NCI-H748 treated with DMSO at 0.1 percent for 48 hours (cell line): Measurements from ENCODE around the gene DACT1.
"Not testable (repeated sequence)": the region's sequence is repeated elsewhere in the genome, so short reads cannot be mapped to it uniquely, and the experiment has no call there.

Experiments used
- DNase-seq: peaks from one replicate; lab custom pipeline; 2025; lab: John Stamatoyannopoulos, UW

DACT1 gene, protein sequence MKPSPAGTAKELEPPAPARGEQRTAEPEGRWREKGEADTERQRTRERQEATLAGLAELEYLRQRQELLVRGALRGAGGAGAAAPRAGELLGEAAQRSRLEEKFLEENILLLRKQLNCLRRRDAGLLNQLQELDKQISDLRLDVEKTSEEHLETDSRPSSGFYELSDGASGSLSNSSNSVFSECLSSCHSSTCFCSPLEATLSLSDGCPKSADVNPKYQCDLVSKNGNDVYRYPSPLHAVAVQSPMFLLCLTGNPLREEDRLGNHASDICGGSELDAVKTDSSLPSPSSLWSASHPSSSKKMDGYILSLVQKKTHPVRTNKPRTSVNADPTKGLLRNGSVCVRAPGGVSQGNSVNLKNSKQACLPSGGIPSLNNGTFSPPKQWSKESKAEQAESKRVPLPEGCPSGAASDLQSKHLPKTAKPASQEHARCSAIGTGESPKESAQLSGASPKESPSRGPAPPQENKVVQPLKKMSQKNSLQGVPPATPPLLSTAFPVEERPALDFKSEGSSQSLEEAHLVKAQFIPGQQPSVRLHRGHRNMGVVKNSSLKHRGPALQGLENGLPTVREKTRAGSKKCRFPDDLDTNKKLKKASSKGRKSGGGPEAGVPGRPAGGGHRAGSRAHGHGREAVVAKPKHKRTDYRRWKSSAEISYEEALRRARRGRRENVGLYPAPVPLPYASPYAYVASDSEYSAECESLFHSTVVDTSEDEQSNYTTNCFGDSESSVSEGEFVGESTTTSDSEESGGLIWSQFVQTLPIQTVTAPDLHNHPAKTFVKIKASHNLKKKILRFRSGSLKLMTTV

GRCh38 chr14:58637391-58638230, at the start of gene DACT1:
DACT1 (plus strand) TSS chr14:58637962; CDS start chr14:58638203, 241 bp downstream.
- DNase-seq, result peak; percentile 60

DNA sequence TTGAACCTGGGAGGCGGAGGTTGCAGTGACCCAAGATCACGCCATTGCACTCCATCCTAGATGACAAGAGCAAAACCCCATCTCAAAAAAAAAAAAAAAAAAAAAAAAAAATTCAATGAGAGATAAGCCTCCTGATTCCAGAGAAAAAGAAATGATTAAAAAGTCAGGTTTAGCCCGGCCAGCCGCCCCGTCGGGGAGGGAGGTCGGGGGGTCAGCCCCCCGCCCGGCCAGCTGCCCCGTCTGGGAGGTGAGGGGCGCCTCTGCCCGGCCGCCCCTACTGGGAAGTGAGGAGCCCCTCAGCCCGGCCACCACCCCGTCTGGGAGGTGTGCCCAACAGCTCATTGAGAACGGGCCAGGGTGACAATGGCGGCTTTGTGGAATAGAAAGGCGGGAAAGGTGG, 49.4 kb upstream of the DACT1 start:
- DNase-seq, result not testable (repeated sequence)

GRCh38 chr14:58593977-58594376, 43.8 kb upstream of the DACT1 start:
- DNase-seq, result no peak

GRCh38 chr14:58597041-58597440, 40.7 kb upstream of the DACT1 start:
- DNase-seq, result no peak

- DNase-seq, result no peak
These were observed 39.5 kb upstream of the DACT1 start for GRCh38 chr14:58598028-58598803.

GRCh38 chr14:58598804-58599525, 38.8 kb upstream of the DACT1 start:
- DNase-seq, result no peak

- no peak for DNase-seq
These were observed 38.1 kb upstream of the DACT1 start for GRCh38 chr14:58599707-58600106.

DNA sequence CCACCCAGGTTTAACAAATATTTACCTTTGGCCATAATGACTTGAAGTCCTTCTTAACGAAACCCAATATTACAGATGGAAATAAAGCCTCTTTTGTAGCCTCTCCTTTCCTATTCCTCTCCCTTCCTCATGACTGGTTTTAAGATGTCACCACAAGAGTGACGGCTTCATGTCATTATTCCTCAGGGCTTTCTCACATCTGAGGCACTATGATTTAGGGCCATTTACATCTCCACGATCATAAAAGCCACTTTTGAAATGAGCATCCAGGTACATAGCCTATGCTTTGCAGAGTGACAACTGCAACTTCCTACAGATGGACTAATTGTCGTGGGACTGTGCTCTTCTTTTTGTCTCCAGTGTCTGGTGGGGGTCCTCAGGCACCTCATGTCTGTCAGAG, 32.3 kb upstream of the DACT1 start:
- DNase-seq, result no peak

DNA sequence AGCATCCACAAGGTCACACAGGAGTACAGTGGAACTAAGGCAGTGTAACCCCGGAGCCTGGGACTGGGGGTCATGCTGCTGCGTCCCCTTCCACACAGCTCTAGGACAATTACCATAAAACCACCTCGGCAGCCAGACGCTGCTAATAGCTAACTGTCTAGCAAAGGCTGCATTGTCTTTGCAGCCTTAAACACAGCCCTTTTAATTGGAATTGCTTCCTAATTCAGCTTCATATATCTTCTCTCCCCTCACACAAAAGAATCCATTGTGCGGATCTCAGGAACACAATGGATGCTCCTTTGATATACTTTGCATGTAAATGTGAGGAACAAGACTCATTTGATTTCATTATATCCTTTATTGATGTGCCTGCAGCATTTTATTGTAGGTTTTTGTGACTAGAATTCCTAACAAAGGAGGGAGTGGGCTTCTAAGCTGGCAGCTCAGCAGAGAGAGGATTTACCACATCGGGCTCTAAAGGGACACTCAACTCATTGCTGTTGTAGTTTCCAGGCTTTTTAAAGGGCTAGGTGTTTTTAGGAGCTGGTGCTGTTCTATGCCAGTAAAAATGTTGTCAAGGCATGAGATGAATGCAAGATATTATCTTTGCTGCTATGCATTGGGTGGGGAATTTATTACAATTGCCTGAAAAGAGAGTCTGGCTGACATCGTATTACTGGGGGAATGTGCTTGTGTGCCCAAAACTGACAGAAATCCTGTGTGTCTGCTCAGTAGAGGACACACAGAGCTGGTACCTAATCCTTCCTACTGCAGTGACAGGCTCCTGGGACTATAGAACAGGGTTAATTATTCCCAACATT, 30.4 kb upstream of the DACT1 start:
- DNase-seq, result no peak

GRCh38 chr14:58607952-58608317, 29.8 kb upstream of the DACT1 start:
- DNase-seq, result no peak

DNA sequence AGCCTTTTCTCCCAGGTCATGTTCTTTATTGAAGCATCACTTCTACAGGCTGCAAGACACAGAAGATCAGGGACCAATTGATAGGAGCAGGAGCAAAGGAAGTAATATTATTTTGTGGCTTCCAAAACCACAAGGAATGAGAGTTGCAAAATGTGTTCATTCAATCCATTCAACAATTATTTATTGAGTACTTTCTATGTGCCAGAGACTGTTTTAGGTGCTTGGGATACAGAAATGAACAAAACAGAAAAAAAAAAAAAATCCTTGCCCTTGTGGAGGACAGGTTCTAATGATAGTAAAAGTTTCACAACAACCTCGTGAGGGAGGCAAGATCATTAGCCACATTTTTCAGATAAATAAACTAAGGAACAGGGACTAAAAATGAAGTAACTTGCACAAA, 20.1 kb upstream of the DACT1 start:
- no peak for DNase-seq

GRCh38 chr14:58620011-58620410, 17.8 kb upstream of the DACT1 start:
- DNase-seq, result no peak

DNA sequence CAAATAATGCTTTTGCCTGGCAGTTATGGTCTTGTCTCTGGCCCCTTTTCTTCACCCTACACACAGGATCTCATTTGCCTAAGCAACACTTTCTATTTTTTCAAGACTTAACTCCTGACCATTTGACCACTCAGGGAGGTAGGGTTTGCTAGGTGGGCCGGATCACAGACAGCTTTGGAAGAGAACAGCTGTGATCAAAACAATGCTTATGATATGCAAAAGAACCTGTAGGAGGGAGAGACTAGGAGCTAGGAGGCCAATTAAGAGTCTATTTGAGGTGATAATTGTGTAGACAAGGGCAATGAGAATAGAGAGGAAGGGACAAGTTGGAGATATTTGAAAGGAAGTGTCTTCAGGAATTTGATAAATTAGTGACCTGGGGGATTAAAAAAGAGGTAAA, 12.3 kb upstream of the DACT1 start:
- DNase-seq, result no peak

DNA sequence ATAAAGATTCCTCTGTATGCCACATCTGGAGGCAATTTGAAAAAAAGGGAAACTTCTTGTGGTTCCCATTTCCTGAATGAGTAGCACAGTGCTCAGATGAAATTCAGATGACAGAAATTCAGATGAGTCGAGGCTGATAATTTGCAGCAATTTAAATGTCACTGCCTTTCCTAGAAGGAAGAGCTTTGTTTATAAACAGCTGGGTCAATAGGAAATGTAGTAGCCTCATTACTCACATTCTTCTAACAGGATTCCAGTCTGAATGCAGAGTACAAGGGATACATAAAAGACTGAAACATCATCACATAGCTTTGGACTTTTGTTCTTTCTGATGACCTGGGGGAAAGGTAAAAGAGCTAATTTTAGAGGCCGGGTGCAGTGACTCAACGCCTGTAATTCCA, 11.3 kb upstream of the DACT1 start:
- no peak for DNase-seq

GRCh38 chr14:58628406-58628805, 9.4 kb upstream of the DACT1 start:
- DNase-seq, result no peak

GRCh38 chr14:58629281-58629680, 8.5 kb upstream of the DACT1 start:
- no peak for DNase-seq

DNA sequence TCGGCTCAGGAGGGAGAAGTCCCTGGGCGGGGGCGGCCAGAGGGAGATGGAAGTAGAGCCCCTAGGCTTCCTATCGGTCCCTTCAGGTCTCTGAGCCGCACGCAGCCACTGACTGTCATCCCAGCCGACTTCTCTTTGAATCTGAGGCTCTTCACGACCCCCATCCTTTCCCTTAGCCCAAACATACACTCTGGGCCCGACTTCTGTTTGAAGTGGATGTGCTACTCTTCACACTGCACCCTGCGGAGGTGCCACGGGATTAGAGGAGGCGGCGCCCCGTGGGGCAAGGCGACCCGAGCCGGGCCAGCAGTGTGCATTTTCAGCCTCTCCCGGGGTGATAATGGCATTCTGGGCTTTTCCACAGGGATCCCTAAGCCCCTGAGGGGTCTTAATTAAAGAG, 6.0 kb upstream of the DACT1 start:
- DNase-seq, result no peak

DNA sequence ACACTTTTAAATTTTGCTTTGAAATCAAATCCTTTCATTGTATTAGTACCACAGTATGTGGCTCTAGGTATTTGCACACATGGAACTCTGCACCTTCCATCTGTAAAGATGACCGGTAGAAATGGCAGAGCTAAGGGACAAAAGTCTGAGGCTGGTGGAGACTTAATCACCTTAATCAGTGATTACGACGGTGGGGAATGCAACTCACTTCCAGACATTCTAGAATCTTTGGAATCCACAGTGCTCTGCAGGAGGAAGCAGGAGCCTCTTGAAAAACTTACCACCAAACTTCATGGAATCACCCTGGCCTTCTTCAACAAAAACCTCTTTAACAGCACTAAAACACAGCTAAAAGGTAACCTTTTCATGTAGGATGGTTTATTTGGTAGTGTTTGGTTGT, 3.9 kb upstream of the DACT1 start:
- no peak for DNase-seq

DNA sequence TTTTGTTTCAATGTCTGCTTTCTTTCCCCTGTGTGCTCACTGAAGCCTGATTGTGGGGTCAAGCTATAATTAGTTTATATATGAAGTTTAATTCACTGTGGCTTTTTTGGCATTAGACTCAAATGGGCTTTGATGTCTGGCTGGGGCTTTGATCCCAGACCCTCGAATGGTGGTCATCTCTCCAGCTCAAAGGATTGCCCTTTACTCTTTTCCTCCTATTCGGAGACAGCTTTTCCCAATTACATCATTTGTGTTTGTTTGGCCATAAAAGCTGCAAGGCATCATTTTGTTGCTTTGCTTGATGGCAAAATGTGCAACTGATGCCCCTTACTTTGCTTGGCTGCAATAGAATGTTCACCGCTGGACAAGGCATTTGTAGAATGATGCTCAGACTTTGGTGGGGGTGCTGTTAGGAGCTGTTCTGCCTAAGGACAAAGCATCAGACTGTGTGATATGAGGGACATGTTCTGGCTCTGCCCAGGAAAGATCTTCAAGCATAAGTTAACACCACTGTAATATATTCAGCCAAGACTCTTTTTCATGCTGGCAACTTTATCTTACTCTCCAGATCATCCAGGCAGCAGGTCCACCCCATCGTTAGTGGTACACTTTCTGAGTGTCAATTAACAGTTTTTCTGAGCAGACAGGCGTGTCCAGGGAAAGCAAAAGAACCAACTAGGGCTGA, 3.2 kb upstream of the DACT1 start:
- DNase-seq, result no peak
